ENCODE measurements around the gene MAT1A.
"Not testable (repeated sequence)": the region's sequence is repeated elsewhere in the genome, so short reads cannot be mapped to it uniquely, and the experiment has no call there.

GRCh38 chr10:80247611-80248010, 41.8 kb downstream of the MAT1A start:
- TF ChIP-seq CTCF (IDR thresholded peaks at IDR 0.05; ENCODE audit: insufficient read depth, low read length); REST (IDR thresholded peaks at IDR 0.05; ENCODE audit: insufficient replicate concordance, low read depth); POLR2AphosphoS5 (IDR thresholded peaks at IDR 0.05; ENCODE audit: low read depth); GABPA (IDR thresholded peaks at IDR 0.05; ENCODE audit: low read depth): not testable (repeated sequence)

Measured in HL-60 (cell line).